PC-9 (cell line): ENCODE results near the gene FOXP1. TPM values are rescaled to one million over a fixed set of nuclear protein-coding genes. Genes with fewer than 3 reads are reported as not detected.

Experiments
- BruUV-seq: library from RNA; stranded (reverse); fragments of 400-500 nt; replicated peaks from 2 replicates; lab custom pipeline; 2021; lab: Mats Ljungman, UMichigan
- CTCF ChIA-PET: fragments of 300-600 bp; sonication (Branson Sonifier 250); formaldehyde crosslinking; loops from one replicate; lab custom pipeline; 2022; ENCODE audit warnings: antibody characterized with exemption; lab: Charles Lee
- POLR2A ChIA-PET: fragments of 300-600 bp; sonication (Branson Sonifier 250); formaldehyde crosslinking; loops from one replicate; lab custom pipeline; 2022; ENCODE audit warnings: antibody characterized with exemption; ENCODE audit not compliant: unreplicated experiment; lab: Charles Lee
- DNase-seq, 2 experiments: peaks; one replicate each; pipeline versions ENCODE4 v3.0.0 to v3.0.0-alpha.2; 2015 to 2022; ENCODE audit warnings: mixed read lengths in 1 of 2
- H2AFZ ChIP-seq: fragments of 200-600 bp; sonication (generic); 2 replicates; pipeline ENCODE4 v1.8.1; 2017; ENCODE audit warnings: antibody characterized with exemption
- H3F3A ChIP-seq: fragments of 200-600 bp; sonication (generic); 2 replicates; pipeline ENCODE4 v1.8.1; 2017; ENCODE audit warnings: antibody characterized with exemption, mild to moderate bottlenecking, low read depth; ENCODE audit not compliant: insufficient read depth
- H3K27ac ChIP-seq: fragments of 200-600 bp; sonication (generic); 2 replicates; pipeline ENCODE4 v1.6.1; 2016; ENCODE audit warnings: mixed run types
- H3K27me3 ChIP-seq: fragments of 200-600 bp; sonication (generic); 2 replicates; pipeline ENCODE4 v1.6.1; 2016; ENCODE audit warnings: low read depth, mixed run types; ENCODE audit not compliant: insufficient read depth
- H3K36me3 ChIP-seq: fragments of 200-600 bp; sonication (generic); 2 replicates; pipeline ENCODE4 v1.6.1; 2016; ENCODE audit warnings: low read depth, mixed run types
- H3K4me1 ChIP-seq: fragments of 200-600 bp; sonication (generic); replicated peaks from 2 replicates; pipeline ENCODE4 v1.6.1; 2016; ENCODE audit warnings: mixed run types; ENCODE audit not compliant: insufficient read depth
- H3K4me2 ChIP-seq: fragments of 200-600 bp; sonication (generic); 2 replicates; pipeline ENCODE4 v1.6.1; 2017; ENCODE audit warnings: mixed run types
- H3K4me3 ChIP-seq: fragments of 200-600 bp; sonication (generic); 2 replicates; pipeline ENCODE4 v1.6.1; 2016; ENCODE audit warnings: mixed run types
- H3K79me2 ChIP-seq: fragments of 200-600 bp; sonication (generic); 2 replicates; pipeline ENCODE4 v1.6.1; 2017; ENCODE audit warnings: low read depth, mixed run types
- H3K9me2 ChIP-seq: fragments of 200-600 bp; sonication (generic); 2 replicates; pipeline ENCODE4 v1.8.1; 2017; ENCODE audit warnings: mild to moderate bottlenecking; ENCODE audit not compliant: insufficient read depth
- H3K9me3 ChIP-seq: fragments of 200-600 bp; sonication (generic); 2 replicates; pipeline ENCODE4 v1.8.1; 2016; ENCODE audit warnings: low read depth; ENCODE audit not compliant: insufficient read depth
- H4K20me1 ChIP-seq: fragments of 200-600 bp; sonication (generic); 2 replicates; pipeline ENCODE4 v1.8.1; 2017; ENCODE audit not compliant: insufficient read depth
- CTCF ChIP-seq: fragments of 200-600 bp; sonication (generic); conservative IDR thresholded peaks from 2 replicates; pipeline ENCODE4 v1.6.1; 2017; ENCODE audit warnings: mixed run types, antibody characterized with exemption, mild to moderate bottlenecking, moderate library complexity
- EZH2 ChIP-seq: fragments of 200-600 bp; sonication (generic); IDR thresholded peaks from 2 replicates; pipeline ENCODE4 v1.8.0; 2017; ENCODE audit warnings: antibody characterized with exemption, low read depth
- intact Hi-C: fragments of 100-400 bp; cut with micrococcal nuclease; formaldehyde crosslinking; loops from one replicate; pipeline ENCODE4 v1.10.0; 2022; ENCODE audit not compliant: unreplicated experiment
- total RNA-seq: library from RNA; stranded (reverse); gene quantifications from 2 replicates; pipeline ENCODE4 v1.2.3, GENCODE V29; 2021

The FOXP1 gene
- total RNA-seq, 1 experiment from 2014 or later: 33.3 TPM

GRCh38 chr3:71154846-71155245 lies 428.7 kb downstream of the FOXP1 start:
- Histone ChIP-seq H3F3A (no peaks in the 10 kb centered on the region), H3K9me2 (no peaks in the 10 kb centered on the region), H3K4me3 (no peak overlapping the region), H3K9me3 (no peaks in the 10 kb centered on the region), H3K4me2 (no peak overlapping the region), H3K4me1 (peaks cover 8% of the 10 kb centered on the region), H3K36me3 (no peaks in the 10 kb centered on the region), H3K27ac (no peak overlapping the region), H3K27me3 (no peaks in the 10 kb centered on the region), H3K79me2 (no peaks in the 10 kb centered on the region), H2AFZ (no peak overlapping the region), H4K20me1 (no peaks in the 10 kb centered on the region)
- intact Hi-C loops: no loop called here
- POLR2A ChIA-PET: no interaction called here
- DNase-seq: no peak
- TF ChIP-seq EZH2: no peak
- CTCF ChIA-PET: no interaction called here
- BruUV-seq: no TSS peak

GRCh38 chr3:71153713-71154112 lies 429.8 kb downstream of the FOXP1 start:
- Histone ChIP-seq H3K9me2 (no peaks in the 10 kb centered on the region), H3K27ac (no peak overlapping the region), H3K9me3 (no peaks in the 10 kb centered on the region), H4K20me1 (no peaks in the 10 kb centered on the region), H3K27me3 (no peaks in the 10 kb centered on the region), H3K4me2 (no peak overlapping the region), H3K79me2 (no peaks in the 10 kb centered on the region), H3K4me1 (peaks cover 12% of the 10 kb centered on the region), H3K4me3 (no peak overlapping the region), H2AFZ (no peak overlapping the region), H3K36me3 (no peaks in the 10 kb centered on the region), H3F3A (no peaks in the 10 kb centered on the region)
- ChIA-PET POLR2A (no interaction called here), CTCF (no interaction called here)
- DNase-seq: no peak
- no TSS peak for BruUV-seq
- no peak for TF ChIP-seq CTCF
- TF ChIP-seq EZH2: no peak
- intact Hi-C loops: no loop called here

GRCh38 chr3:71152892-71153265 lies 430.6 kb downstream of the FOXP1 start:
- no peaks in the 10 kb centered on the region for H3K36me3 ChIP-seq
- CTCF ChIA-PET: no interaction called here
- intact Hi-C loops: no loop called here
- H3K27ac ChIP-seq: no peak overlapping the region
- H3K27me3 ChIP-seq: no peaks in the 10 kb centered on the region
- no peaks in the 10 kb centered on the region for H3K9me2 ChIP-seq
- H4K20me1 ChIP-seq: no peaks in the 10 kb centered on the region
- POLR2A ChIA-PET: no interaction called here
- H3K79me2 ChIP-seq: no peaks in the 10 kb centered on the region
- H3K4me2 ChIP-seq: no peak overlapping the region
- no TSS peak for BruUV-seq
- H2AFZ ChIP-seq: no peak overlapping the region
- no peak overlapping the region for H3K4me3 ChIP-seq
- H3F3A ChIP-seq: no peaks in the 10 kb centered on the region
- H3K9me3 ChIP-seq: no peaks in the 10 kb centered on the region
- no peak for DNase-seq
- H3K4me1 ChIP-seq: peaks cover 16% of the 10 kb centered on the region
- TF ChIP-seq CTCF (no peak), EZH2 (no peak)
